H1 (cell line): Measurements from ENCODE around the gene CIAO2B. TPM values are rescaled to one million over a fixed set of nuclear protein-coding genes. Genes with fewer than 3 reads are reported as not detected.

Experiments used
- CTCF ChIA-PET: fragments of 300-600 bp; sonication (Branson Sonifier 250); formaldehyde crosslinking; loops from one replicate; lab custom pipeline; 2021; ENCODE audit not compliant: partially characterized antibody; lab: Charles Lee
- POLR2A ChIA-PET: fragments of 300-600 bp; sonication (Branson Sonifier 250); formaldehyde crosslinking; loops from one replicate; lab custom pipeline; 2021; ENCODE audit warnings: inconsistent platforms; ENCODE audit not compliant: partially characterized antibody; lab: Charles Lee
- DNase-seq, 2 experiments: peaks; one replicate each; pipeline versions ENCODE4 v3.0.0 to v3.0.0-alpha.2; 2010 to 2022; ENCODE audit warnings: low spot score in 2 of 2, low read depth in 1 of 2, mixed read lengths in 1 of 2
- FAIRE-seq: peaks from 2 replicates; lab custom pipeline; 2011; peaks lifted over from hg19 to GRCh38; lab: Jason Lieb, UNC
- H2AFZ ChIP-seq: 2 replicates; pipeline ENCODE4 v1.8.1; 2012; ENCODE audit warnings: low read length, inconsistent platforms
- H2AK5ac ChIP-seq: 2 replicates; pipeline ENCODE4 v1.6.1; 2013; ENCODE audit warnings: low read depth, low read length
- H2BK120ac ChIP-seq: replicated peaks from 2 replicates; pipeline ENCODE3; 2013; ENCODE audit warnings: low read depth, low read length, inconsistent platforms
- H2BK12ac ChIP-seq: 2 replicates; pipeline ENCODE4 v1.6.1; 2013; ENCODE audit warnings: low read depth, low read length
- H2BK15ac ChIP-seq: 2 replicates; pipeline ENCODE4 v1.6.1; 2013; ENCODE audit warnings: low read length
- H2BK20ac ChIP-seq: 2 replicates; pipeline ENCODE4 v1.6.1; 2013; ENCODE audit warnings: low read length
- H2BK5ac ChIP-seq: 2 replicates; pipeline ENCODE4 v1.6.1; 2013; ENCODE audit warnings: low read depth, low read length
- H3K14ac ChIP-seq: 2 replicates; pipeline ENCODE4 v1.6.1; 2013; ENCODE audit warnings: inconsistent platforms; ENCODE audit not compliant: insufficient read length
- H3K18ac ChIP-seq: 2 replicates; pipeline ENCODE4 v1.6.1; 2013; ENCODE audit warnings: low read length; ENCODE audit errors: extremely low read depth
- H3K23ac ChIP-seq: 2 replicates; pipeline ENCODE4 v1.6.1; 2013; ENCODE audit warnings: inconsistent platforms; ENCODE audit not compliant: insufficient read length
- H3K23me2 ChIP-seq: 2 replicates; pipeline ENCODE4 v1.6.1; 2013; ENCODE audit warnings: low read depth, low read length
- H3K27ac ChIP-seq: 2 replicates; pipeline ENCODE4 v1.6.1; 2011; ENCODE audit warnings: low read depth, low read length, inconsistent platforms
- H3K27me3 ChIP-seq, 4 experiments: replicated peaks in 1 of 4; 1 replicate in 1 of 4; 2 replicates in 3 of 4; pipeline versions ENCODE4 v1.6.1 to v1.8.1; 2011 to 2013; ENCODE audit warnings: low read length in 3 of 4, mild to moderate bottlenecking in 3 of 4, inconsistent platforms in 2 of 4, mixed read lengths in 2 of 4, moderate library complexity in 1 of 4; ENCODE audit not compliant: control insufficient read depth in 3 of 4, insufficient read depth in 3 of 4; ENCODE audit errors: extremely low read depth in 1 of 4
- H3K36me3 ChIP-seq, 4 experiments: 2 replicates each; pipeline versions ENCODE4 v1.6.1 to v1.8.1; 2011 to 2013; ENCODE audit warnings: mild to moderate bottlenecking in 4 of 4, low read length in 3 of 4, moderate library complexity in 2 of 4, control low read depth in 1 of 4, inconsistent platforms in 1 of 4; ENCODE audit not compliant: insufficient read depth in 4 of 4, control insufficient read depth in 2 of 4
- H3K4ac ChIP-seq: replicated peaks from 2 replicates; pipeline ENCODE3; 2013; ENCODE audit warnings: low read length, low read depth, mixed read lengths, inconsistent platforms; ENCODE audit not compliant: insufficient read length
- H3K4me1 ChIP-seq, 4 experiments: replicated peaks in 1 of 4; 1 replicate in 1 of 4; 2 replicates in 3 of 4; pipeline versions ENCODE4 v1.6.1 to v1.8.1; 2011 to 2013; ENCODE audit warnings: low read length in 3 of 4, inconsistent platforms in 2 of 4, mixed read lengths in 1 of 4; ENCODE audit not compliant: insufficient read depth in 4 of 4, control insufficient read depth in 3 of 4
- H3K4me2 ChIP-seq, 2 experiments: 2 replicates each; pipeline versions ENCODE4 v1.6.1 to v1.8.1; 2011 to 2013; ENCODE audit warnings: low read depth in 2 of 2, low read length in 2 of 2, control low read depth in 1 of 2, inconsistent platforms in 1 of 2, mild to moderate bottlenecking in 1 of 2; ENCODE audit not compliant: insufficient read depth in 1 of 2
- H3K4me3 ChIP-seq, 4 experiments: fragments of 200-600, 300-600 bp in 1 of 4; sonication (generic), shearing (Covaris generic), sonication (Bioruptor Twin) in 1 of 4; 2 replicates each; pipeline versions ENCODE4 v1.5.1 to v1.8.1; 2011 to 2016; ENCODE audit warnings: low read length in 4 of 4, low read depth in 3 of 4, control low read depth in 2 of 4, inconsistent platforms in 2 of 4, mild to moderate bottlenecking in 2 of 4, mixed read lengths in 1 of 4, moderate library complexity in 1 of 4; ENCODE audit not compliant: insufficient read depth in 2 of 4; ENCODE audit errors: extremely low read depth in 1 of 4
- H3K56ac ChIP-seq: replicated peaks from 2 replicates; pipeline ENCODE3; 2013; ENCODE audit warnings: low read depth, mild to moderate bottlenecking, mixed read lengths, low read length, inconsistent platforms; ENCODE audit not compliant: insufficient read length
- H3K79me1 ChIP-seq: 2 replicates; pipeline ENCODE4 v1.6.1; 2013; ENCODE audit warnings: low read depth, low read length, control low read depth
- H3K79me2 ChIP-seq, 2 experiments: 2 replicates each; pipeline versions ENCODE4 v1.6.1 to v1.8.1; 2012 to 2013; ENCODE audit warnings: low read length in 2 of 2, mild to moderate bottlenecking in 2 of 2, inconsistent platforms in 1 of 2; ENCODE audit not compliant: insufficient read depth in 2 of 2, control insufficient read depth in 1 of 2
- H3K9ac ChIP-seq, 4 experiments: replicated peaks in 1 of 4; 1 replicate in 1 of 4; 2 replicates in 3 of 4; pipeline versions ENCODE4 v1.6.1 to v1.8.1; 2011 to 2013; ENCODE audit warnings: low read depth in 3 of 4, low read length in 3 of 4, control low read depth in 2 of 4, mild to moderate bottlenecking in 2 of 4, moderate library complexity in 2 of 4, inconsistent platforms in 1 of 4; ENCODE audit errors: extremely low read depth in 1 of 4
- H3K9me3 ChIP-seq, 2 experiments: 2 replicates each; pipeline versions ENCODE4 v1.6.1 to v1.8.1; 2012 to 2013; ENCODE audit warnings: mild to moderate bottlenecking in 2 of 2, moderate library complexity in 2 of 2, control low read depth in 1 of 2, inconsistent platforms in 1 of 2, low read depth in 1 of 2, low read length in 1 of 2, mixed read lengths in 1 of 2; ENCODE audit not compliant: insufficient read depth in 2 of 2
- H4K20me1 ChIP-seq, 2 experiments: replicated peaks in 1 of 2; 2 replicates each; pipeline versions ENCODE3 to v1.8.1; 2011 to 2013; ENCODE audit warnings: inconsistent platforms in 2 of 2, low read length in 2 of 2, mild to moderate bottlenecking in 1 of 2; ENCODE audit not compliant: insufficient read depth in 2 of 2, control insufficient read depth in 1 of 2
- H4K5ac ChIP-seq: 2 replicates; pipeline ENCODE4 v1.6.1; 2013; ENCODE audit warnings: low read length, low read depth, mixed read lengths, inconsistent platforms; ENCODE audit not compliant: insufficient read length
- H4K8ac ChIP-seq: 2 replicates; pipeline ENCODE4 v1.8.0; 2013; ENCODE audit warnings: mild to moderate bottlenecking, moderate library complexity, low read length, inconsistent platforms; ENCODE audit not compliant: insufficient read depth; ENCODE audit errors: extremely low read depth
- H4K91ac ChIP-seq: replicated peaks from 2 replicates; pipeline ENCODE3; 2013; ENCODE audit warnings: low read length, mixed read lengths, inconsistent platforms; ENCODE audit not compliant: insufficient read length
- CBX8 ChIP-seq: fragments of 300-800, 300-1000 bp; sonication (generic); IDR thresholded peaks from 2 replicates; pipeline ENCODE4 v1.7.1; 2016; ENCODE audit warnings: low read depth, low read length, borderline replicate concordance
- CTCF ChIP-seq, 3 experiments: IDR thresholded peaks; 1 replicate in 2 of 3; 2 replicates in 1 of 3; pipeline versions ENCODE4 v1.5.1 to v1.6.1; 2011; ENCODE audit warnings: low read length in 3 of 3, mild to moderate bottlenecking in 3 of 3, inconsistent platforms in 2 of 3, low read depth in 1 of 3, moderate library complexity in 1 of 3; ENCODE audit not compliant: insufficient read depth in 1 of 3; ENCODE audit errors: control extremely low read depth in 1 of 3
- FOSL1 ChIP-seq: IDR thresholded peaks from 2 replicates; pipeline ENCODE4 v1.6.1; 2011; ENCODE audit warnings: mild to moderate bottlenecking, low read depth, low read length, moderate library complexity; ENCODE audit not compliant: insufficient read depth
- MAX ChIP-seq: IDR thresholded peaks from 2 replicates; pipeline ENCODE4 v1.6.1; 2012; ENCODE audit warnings: inconsistent platforms
- POLR2A ChIP-seq, 2 experiments: IDR thresholded peaks; 1 replicate in 1 of 2; 2 replicates in 1 of 2; pipeline ENCODE4 v1.6.1; 2011; ENCODE audit warnings: low read depth in 2 of 2, low read length in 2 of 2, mild to moderate bottlenecking in 2 of 2; ENCODE audit errors: control extremely low read depth in 1 of 2
- RAD21 ChIP-seq, 2 experiments: IDR thresholded peaks in 1 of 2; conservative IDR thresholded peaks in 1 of 2; 2 replicates each; pipeline ENCODE4 v1.6.1; 2011; ENCODE audit warnings: low read depth in 2 of 2, low read length in 2 of 2, improper control_type of control experiment in 1 of 2, inconsistent platforms in 1 of 2, mild to moderate bottlenecking in 1 of 2, moderate library complexity in 1 of 2
- TAF1 ChIP-seq: IDR thresholded peaks from 2 replicates; pipeline ENCODE4 v1.6.1; 2011; ENCODE audit warnings: mild to moderate bottlenecking, low read depth, low read length
- TEAD4 ChIP-seq: IDR thresholded peaks from 2 replicates; pipeline ENCODE4 v1.6.1; 2012; ENCODE audit warnings: low read depth, low read length, inconsistent platforms, mixed read lengths
- WGBS, 2 experiments: shearing (Covaris generic) in 1 of 2; methylation state at CpG; one replicate each; pipeline versions ENCODE4 v1.1.6 to v1.1.7; 2013 to 2015; ENCODE audit warnings: low lambda C conversion rate in 2 of 2, mixed read lengths in 2 of 2, inconsistent platforms in 1 of 2, low coverage in 1 of 2, missing lambda C conversion rate in 1 of 2; ENCODE audit not compliant: insufficient replicate concordance in 2 of 2, insufficient coverage in 1 of 2, insufficient read length in 1 of 2; ENCODE audit errors: extremely low coverage in 1 of 2, missing lambda C conversion rate in 1 of 2; 5-methylcytosine and 5-hydroxymethylcytosine counted together
- polyA plus RNA-seq, 7 experiments: library from polyadenylated mRNA; depleted of rRNA in 3 of 7; stranded (reverse) in 5 of 7; unstranded in 2 of 7; fragments of >200 nt in 5 of 7; fragments of 200-250 nt in 2 of 7; gene quantifications; 1 replicate in 5 of 7; 2 replicates in 1 of 7; 4 replicates in 1 of 7; pipeline versions ENCODE4 v1.2.1 to v1.2.3, GENCODE V29; 2011 to 2013; ENCODE audit warnings: missing spikeins in 2 of 7, mixed read lengths in 2 of 7
- total RNA-seq: library from RNA; stranded (reverse); fragmentation: NEBNext Ultra II Directional; extraction: Animal tissue kit (Norgen Biotek cat#: 25700); gene quantifications from 2 replicates; pipeline ENCODE4 v1.2.1, GENCODE V29; 2021

CIAO2B gene
- total and polyA plus RNA-seq, 2 of the 8 experiments (the other 6 are each of a cell fraction or from before 2014, with no cell fraction given): 65.6 to 248 TPM

GRCh38 chr16:66961065-66961744 is 27.0 kb upstream of the CIAO2B start, which contains the start of gene CES3:
Gene CES3 (plus strand): TSS chr16:66961266. CDS start chr16:66961308, 42 bp downstream.
- no peak within 1 kb of the TSS for H2BK15ac ChIP-seq
- ChIA-PET CTCF (interaction anchor here (0.6 to 12.2 kb wide), 37 partner anchors 8 to 616 kb away, joined by 3 to 130 read pairs (median 4); partner anchors contain the start of genes B3GNT9, CDH16, CES4A and EXOC3L1), POLR2A (interaction anchor here (0.6 to 1.7 kb wide), 2 partner anchors 12 to 148 kb away, joined by 3 to 6 read pairs; no protein-coding TSS in a partner anchor)
- H3K79me1 ChIP-seq: no peaks in the 10 kb centered on the region
- no peak within 1 kb of the TSS for H4K91ac ChIP-seq
- WGBS, 2 experiments: 52% methylated on average over 13 of the region's 16 CpGs; no CpG with 5 or more reads in 1 of the 2 experiments
- H3K79me2 ChIP-seq: no peaks in the 10 kb centered on the region
- no peak within 1 kb of the TSS for H2BK120ac ChIP-seq
- peak within 1 kb of the TSS in 1 of 4 experiments; percentile 20; a peak in 1 of 7 replicates for H3K9ac ChIP-seq
- H3K18ac ChIP-seq: no peak within 1 kb of the TSS
- no peak within 1 kb of the TSS for H3K4ac ChIP-seq
- no peak within 1 kb of the TSS for H2AK5ac ChIP-seq
- peak within 1 kb of the TSS; percentile 94 for H2AFZ ChIP-seq
- H4K8ac ChIP-seq: 0 out of 2 replicates have a peak within 1 kb of the TSS, but pooled peaks have one; percentile 75
- H3K27me3 ChIP-seq: no peaks in the 10 kb centered on the region
- H3K4me2 ChIP-seq: peak within 1 kb of the TSS; percentile 35 to 57; a peak in 3 of 4 replicates
- no peaks in the 10 kb centered on the region; the same call in 1 of the 2 replicates for H3K23me2 ChIP-seq
- FAIRE-seq: peak; percentile 81
- no peaks in the 10 kb centered on the region for H3K9me3 ChIP-seq
- H2BK5ac ChIP-seq: no peak within 1 kb of the TSS
- H3K4me1 ChIP-seq: peaks cover 0 to 3% (median under 1%) of the 10 kb centered on the region in 4 experiments; a peak in 3 of 7 replicates
- H3K36me3 ChIP-seq: no peaks in the 10 kb centered on the region
- H3K14ac ChIP-seq: no peak within 1 kb of the TSS
- H4K5ac ChIP-seq: no peak within 1 kb of the TSS
- H3K4me3 ChIP-seq: peak within 1 kb of the TSS; percentile 8 to 50 (median 24); a peak in 6 of 8 replicates
- H3K23ac ChIP-seq: no peak within 1 kb of the TSS
- H2BK12ac ChIP-seq: no peak within 1 kb of the TSS
- H3K56ac ChIP-seq: no peak within 1 kb of the TSS
- H4K20me1 ChIP-seq: peaks cover 0 to 1% of the 10 kb centered on the region in 2 experiments
- no peak within 1 kb of the TSS for H3K27ac ChIP-seq
- DNase-seq: peak; percentile 79 to 87
- no peak within 1 kb of the TSS for H2BK20ac ChIP-seq
- no peak for TF ChIP-seq CBX8
- peak; percentile 58; the same call in 1 of the 2 replicates for TF ChIP-seq TEAD4
- peak; percentile 97 to 99 (median 99) for TF ChIP-seq CTCF (IDR thresholded peaks at IDR 0.05; ENCODE audit: control extremely low read depth in 1 of 3, insufficient read depth in 1 of 3, low read depth in 1 of 3, low read length in 3 of 3)
- peak in 1 of 2 experiments; percentile 37; a peak in 1 of 3 replicates for TF ChIP-seq POLR2A (IDR thresholded peaks at IDR 0.05; ENCODE audit: control extremely low read depth in 1 of 2, low read depth in 2 of 2, low read length in 2 of 2)
- TF ChIP-seq RAD21 (IDR thresholded peaks at IDR 0.05 in 1 of 2, conservative IDR thresholded peaks at IDR 0.05 in 1 of 2; ENCODE audit: low read depth in 2 of 2, low read length in 2 of 2): peak; percentile 33 to 48; a peak in 3 of 4 replicates
- peak; percentile 53; the same call in 1 of the 2 replicates for TF ChIP-seq TAF1
- TF ChIP-seq FOSL1: no peak
- TF ChIP-seq MAX: peak; percentile 38; the same call in 1 of the 2 replicates
